Upper lobe of right lung (tissue), 1 donor: ENCODE data around the gene FMNL2. TPM values are rescaled to one million over a fixed set of nuclear protein-coding genes. Genes with fewer than 3 reads are reported as not detected.

Experiments
- ATAC-seq: fragments of 200-7000 bp; cut with Tn5 transposase; one replicate; pipeline ENCODE4 v1.9.1; 2020; ENCODE audit warnings: mild to moderate bottlenecking, moderate library complexity
- DNase-seq: peaks from one replicate; pipeline ENCODE4 v3.0.0-alpha.2; 2020
- H3K27ac ChIP-seq: fragments of 200-600 bp; one replicate; pipeline ENCODE4 v1.8.0; 2022
- H3K27me3 ChIP-seq: fragments of 200-600 bp; one replicate; pipeline ENCODE4 v1.8.0; 2022; ENCODE audit warnings: mild to moderate bottlenecking
- H3K36me3 ChIP-seq: fragments of 200-600 bp; one replicate; pipeline ENCODE4 v1.8.0; 2022
- H3K4me1 ChIP-seq: fragments of 200-600 bp; one replicate; pipeline ENCODE4 v1.8.0; 2022
- H3K4me3 ChIP-seq: fragments of 200-600 bp; one replicate; pipeline ENCODE4 v1.8.0; 2022; ENCODE audit warnings: mild to moderate bottlenecking
- H3K9me3 ChIP-seq: fragments of 200-600 bp; one replicate; pipeline ENCODE4 v1.8.0; 2022
- intact Hi-C: fragments of 100-400 bp; cut with DNase I; formaldehyde crosslinking; loops from one replicate; pipeline ENCODE4 v1.11.0; 2022
- total RNA-seq: library from RNA; stranded (reverse); fragmentation: NEBNext Ultra II Directional; extraction: Animal tissue kit (Norgen Biotek cat#: 25700); gene quantifications from one replicate; pipeline ENCODE4 v1.2.1, GENCODE V29; 2021
- TF ChIP-seq, protein P1 (sequence below): fragments of 200-600 bp; IDR thresholded peaks from one replicate; pipeline ENCODE4 v1.8.0; 2022; ENCODE audit warnings: antibody characterized with exemption
- donor health status: DM: no; HTN: yes; CAD: no; lungs with severe emphysema.

Gene FMNL2
- total RNA-seq, 1 donor from 2014 or later = 69.5 TPM

DNA sequence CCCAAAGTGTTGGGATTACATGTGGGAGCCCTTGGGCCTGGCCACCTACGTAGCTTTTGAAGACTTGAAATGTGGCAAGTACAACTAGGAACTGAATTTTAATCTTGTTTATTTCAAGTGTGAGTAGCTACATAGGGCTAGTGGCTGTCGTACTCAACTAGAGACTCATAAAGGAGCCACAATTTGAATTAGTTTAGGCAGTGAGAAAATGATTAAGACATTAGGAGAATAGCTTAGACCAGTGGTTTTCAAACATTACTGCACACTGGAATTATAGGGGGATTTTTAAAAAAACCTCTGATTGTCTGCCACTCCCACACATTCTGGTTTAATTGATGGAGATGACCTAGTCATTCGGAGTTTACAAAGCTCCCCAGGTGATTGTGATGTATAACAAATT lies 127.1 kb downstream of the FMNL2 start:
- intact Hi-C loops = no loop called here
- TF ChIP-seq, protein P1, sequence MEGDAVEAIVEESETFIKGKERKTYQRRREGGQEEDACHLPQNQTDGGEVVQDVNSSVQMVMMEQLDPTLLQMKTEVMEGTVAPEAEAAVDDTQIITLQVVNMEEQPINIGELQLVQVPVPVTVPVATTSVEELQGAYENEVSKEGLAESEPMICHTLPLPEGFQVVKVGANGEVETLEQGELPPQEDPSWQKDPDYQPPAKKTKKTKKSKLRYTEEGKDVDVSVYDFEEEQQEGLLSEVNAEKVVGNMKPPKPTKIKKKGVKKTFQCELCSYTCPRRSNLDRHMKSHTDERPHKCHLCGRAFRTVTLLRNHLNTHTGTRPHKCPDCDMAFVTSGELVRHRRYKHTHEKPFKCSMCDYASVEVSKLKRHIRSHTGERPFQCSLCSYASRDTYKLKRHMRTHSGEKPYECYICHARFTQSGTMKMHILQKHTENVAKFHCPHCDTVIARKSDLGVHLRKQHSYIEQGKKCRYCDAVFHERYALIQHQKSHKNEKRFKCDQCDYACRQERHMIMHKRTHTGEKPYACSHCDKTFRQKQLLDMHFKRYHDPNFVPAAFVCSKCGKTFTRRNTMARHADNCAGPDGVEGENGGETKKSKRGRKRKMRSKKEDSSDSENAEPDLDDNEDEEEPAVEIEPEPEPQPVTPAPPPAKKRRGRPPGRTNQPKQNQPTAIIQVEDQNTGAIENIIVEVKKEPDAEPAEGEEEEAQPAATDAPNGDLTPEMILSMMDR = no peak
- Histone ChIP-seq H3K4me1 (peaks cover 25% of the 10 kb centered on the region), H3K9me3 (no peaks in the 10 kb centered on the region), H3K4me3 (no peak overlapping the region), H3K36me3 (no peaks in the 10 kb centered on the region), H3K27me3 (no peaks in the 10 kb centered on the region), H3K27ac (no peak overlapping the region)
- ATAC-seq (no peak), DNase-seq (no peak)

DNA sequence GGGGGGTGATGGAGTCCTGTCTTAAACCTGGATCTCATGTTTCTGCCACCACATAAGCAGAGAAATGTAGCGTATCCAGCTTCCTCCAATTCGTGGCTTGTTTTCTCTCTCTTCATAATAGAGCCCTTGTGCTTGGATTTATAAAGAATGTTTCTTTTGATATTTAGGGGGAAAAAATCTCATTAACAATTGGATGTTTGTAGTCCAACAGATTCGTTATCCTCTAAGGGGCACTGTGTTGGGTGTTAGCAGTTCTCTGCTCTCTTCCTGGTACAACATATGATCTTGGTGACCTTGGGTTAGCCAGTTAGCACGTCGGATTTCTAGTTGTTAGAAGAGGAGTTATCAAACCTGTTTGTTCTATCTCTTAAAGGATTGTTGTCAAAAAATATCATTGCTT lies 127.8 kb downstream of the FMNL2 start:
- Histone ChIP-seq H3K9me3 (no peaks in the 10 kb centered on the region), H3K36me3 (no peaks in the 10 kb centered on the region), H3K27me3 (no peaks in the 10 kb centered on the region), H3K27ac (no peak overlapping the region), H3K4me1 (peaks cover 32% of the 10 kb centered on the region), H3K4me3 (no peak overlapping the region)
- TF ChIP-seq, protein P1 = no peak
- intact Hi-C loops = no loop called here
- ATAC-seq (no peak), DNase-seq (no peak)

DNA sequence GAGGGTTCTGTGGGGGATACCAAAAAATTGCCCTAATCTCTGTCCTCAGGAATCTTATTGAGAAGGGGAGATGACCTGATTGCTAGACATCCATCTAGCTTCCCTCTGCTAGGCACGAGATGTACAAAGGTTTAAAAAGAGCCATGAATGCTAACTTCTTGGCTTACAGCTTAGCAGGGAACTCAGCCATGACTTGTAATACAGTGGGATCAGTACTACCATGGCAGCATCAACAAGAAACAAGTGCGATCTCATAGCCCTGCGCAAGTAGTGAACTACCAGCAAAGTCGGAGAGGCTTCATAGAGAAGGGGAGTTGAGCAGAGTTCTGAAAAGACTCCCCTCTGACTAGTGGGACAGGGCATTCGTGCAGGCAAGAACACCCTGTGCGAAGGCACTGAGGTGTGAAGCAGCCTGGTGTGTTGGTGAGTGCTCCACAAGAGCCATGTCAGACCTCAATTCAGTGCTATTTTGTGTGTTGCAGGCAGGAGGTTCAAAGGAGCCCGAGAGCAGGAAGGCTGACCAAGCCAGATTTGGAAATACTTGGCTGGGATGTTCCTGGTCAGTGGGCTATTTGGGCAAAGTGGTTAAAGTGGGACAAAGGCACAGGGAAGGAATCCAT lies 130.0 kb downstream of the FMNL2 start:
- DNase-seq (no peak), ATAC-seq (no peak)
- H3K9me3 ChIP-seq = no peaks in the 10 kb centered on the region
- H3K4me3 ChIP-seq = no peak overlapping the region
- intact Hi-C loops = no loop called here
- no peaks in the 10 kb centered on the region for H3K36me3 ChIP-seq
- no peak overlapping the region for H3K27ac ChIP-seq
- TF ChIP-seq, protein P1 = no peak
- H3K4me1 ChIP-seq = peaks cover 42% of the 10 kb centered on the region
- H3K27me3 ChIP-seq = no peaks in the 10 kb centered on the region

DNA sequence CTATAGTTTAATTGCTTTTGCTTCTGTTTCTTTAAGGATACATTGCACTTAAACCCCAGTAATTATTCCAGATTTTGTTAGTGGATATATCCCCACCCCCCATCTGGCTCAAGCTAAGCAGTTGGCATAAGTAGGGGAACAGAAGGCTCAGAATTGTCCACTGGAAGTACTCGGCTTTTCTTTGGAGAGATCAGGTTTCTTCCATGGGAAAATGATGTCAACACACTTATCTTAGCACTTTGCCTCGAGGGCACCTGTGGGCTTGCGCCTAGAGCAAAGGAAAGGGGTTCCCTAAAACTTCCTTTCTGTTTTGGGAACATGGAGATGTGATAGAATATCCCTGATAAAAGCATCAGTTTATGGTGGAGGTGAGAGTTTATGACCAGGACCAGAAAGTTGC lies 130.6 kb downstream of the FMNL2 start:
- ATAC-seq (no peak), DNase-seq (no peak)
- Histone ChIP-seq H3K4me1 (peaks cover 42% of the 10 kb centered on the region), H3K36me3 (no peaks in the 10 kb centered on the region), H3K27me3 (no peaks in the 10 kb centered on the region), H3K27ac (no peak overlapping the region), H3K9me3 (no peaks in the 10 kb centered on the region), H3K4me3 (no peak overlapping the region)
- intact Hi-C loops = no loop called here
- TF ChIP-seq, protein P1 = no peak

DNA sequence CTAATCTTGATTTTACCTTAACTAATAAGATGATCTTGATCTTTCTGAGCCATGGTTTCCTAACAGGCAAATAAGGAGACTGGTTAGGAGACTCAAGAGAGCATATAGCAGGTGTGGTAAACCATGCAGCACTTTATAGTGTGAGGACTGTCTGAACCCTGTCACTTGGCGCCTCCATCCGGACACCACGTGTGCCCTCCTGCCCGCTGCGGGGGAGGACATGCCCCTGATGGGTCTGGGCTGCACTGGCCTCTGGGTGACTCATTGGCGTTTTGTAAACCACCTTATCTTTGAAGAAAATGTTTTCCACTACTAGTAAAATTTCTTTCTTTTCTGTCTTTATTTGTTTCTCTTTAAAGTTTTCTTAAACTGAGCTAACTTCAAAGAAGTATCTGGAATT lies 131.1 kb downstream of the FMNL2 start:
- ATAC-seq (no peak), DNase-seq (no peak)
- H3K27ac ChIP-seq = no peak overlapping the region
- H3K4me1 ChIP-seq = peaks cover 42% of the 10 kb centered on the region
- intact Hi-C loops = no loop called here
- no peaks in the 10 kb centered on the region for H3K9me3 ChIP-seq
- no peaks in the 10 kb centered on the region for H3K36me3 ChIP-seq
- TF ChIP-seq, protein P1 = no peak
- H3K27me3 ChIP-seq = no peaks in the 10 kb centered on the region
- no peak overlapping the region for H3K4me3 ChIP-seq
